ENCODE results near the gene ITGAV. TPM values are rescaled to one million over a fixed set of nuclear protein-coding genes. Genes with fewer than 3 reads are reported as not detected.

ITGAV gene
- total RNA-seq, 1 donor from 2014 or later = 285 TPM

DNA sequence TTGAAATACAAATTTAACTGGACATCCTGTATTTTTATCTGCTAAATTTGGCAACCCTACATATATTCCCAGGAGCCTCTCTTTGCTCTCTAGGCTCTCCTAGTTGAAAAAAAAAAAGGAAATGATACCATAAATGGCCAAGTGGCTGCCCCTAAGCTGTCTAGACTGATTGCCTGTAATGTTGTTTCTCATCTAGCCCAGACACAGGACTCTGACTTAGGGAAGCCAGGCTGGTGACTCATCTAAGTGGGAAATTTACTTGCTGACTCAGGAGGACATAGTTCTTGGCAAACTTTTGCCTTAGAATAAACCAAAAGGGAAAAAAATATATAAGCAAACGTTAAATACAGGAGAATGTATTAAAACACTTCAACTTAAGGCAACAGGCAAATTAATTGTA, 14.6 kb upstream of the ITGAV start:
- peak; percentile 98 for DNase-seq (ENCODE audit: low spot score)

DNA sequence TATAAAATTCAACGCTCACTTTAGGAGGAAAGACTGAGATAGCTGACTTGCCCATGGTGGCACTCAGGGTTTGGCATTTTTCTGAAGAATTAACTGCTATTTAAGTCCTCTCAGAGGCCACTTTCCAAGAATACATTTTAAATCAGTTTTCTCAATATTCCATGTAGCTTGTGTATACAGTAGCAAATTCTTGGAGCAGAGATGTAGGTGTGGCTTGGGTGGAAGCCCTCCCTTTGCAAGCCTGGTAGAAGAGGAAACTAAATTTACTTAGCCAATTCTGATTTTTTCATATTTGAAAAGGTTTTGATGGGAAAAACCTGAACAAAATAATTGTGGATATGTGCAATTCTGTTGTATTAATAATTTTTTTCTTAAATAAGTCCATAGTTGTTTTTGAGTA, 14.0 kb upstream of the ITGAV start:
- no peak for DNase-seq (ENCODE audit: low spot score)

- peak; percentile 37 for DNase-seq (ENCODE audit: low spot score)
Observed at GRCh38 chr2:186576614-186577013, 13.2 kb upstream of the ITGAV start.

DNA sequence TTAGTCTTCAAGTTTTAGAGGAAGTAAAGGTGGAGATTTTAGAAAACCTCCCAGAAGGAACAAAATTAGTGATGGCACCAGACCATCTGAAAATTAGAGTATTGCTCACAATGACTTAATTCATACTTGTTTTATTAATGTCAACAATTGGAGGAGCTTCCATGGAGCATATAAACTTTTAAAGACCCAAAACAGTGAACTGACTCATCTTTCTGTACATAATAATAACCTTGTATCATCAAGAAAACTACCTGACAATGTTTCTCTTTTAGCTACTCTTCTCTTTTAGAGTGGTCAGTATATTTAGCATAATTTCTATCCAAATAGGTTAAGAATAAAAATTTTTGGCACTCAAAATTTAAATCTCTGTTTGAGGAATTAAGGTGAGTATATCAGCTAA, 7.2 kb upstream of the ITGAV start:
- no peak for DNase-seq (ENCODE audit: low spot score)

- no peak for DNase-seq (ENCODE audit: low spot score)
Observed at GRCh38 chr2:186584053-186584452, 5.8 kb upstream of the ITGAV start.

DNA sequence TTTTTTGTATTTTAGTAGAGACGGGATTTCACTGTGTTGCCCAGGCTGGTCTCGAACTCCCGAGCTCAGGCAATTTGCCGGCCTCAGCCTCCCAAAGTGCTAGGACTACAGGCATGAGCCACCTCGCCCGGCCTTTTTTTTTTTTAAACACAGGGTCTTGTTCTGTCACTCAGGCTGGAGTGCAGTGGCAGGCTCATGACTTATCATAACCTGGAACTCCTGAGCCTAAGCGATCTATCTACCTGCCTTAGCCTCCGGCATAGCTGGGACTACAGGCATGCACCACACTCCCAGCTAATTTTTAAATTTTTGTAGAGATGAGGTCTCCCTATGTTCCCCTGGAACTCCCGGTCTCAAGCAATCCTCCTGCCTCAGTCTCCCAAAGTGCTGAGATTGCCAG, 1.4 kb upstream of the ITGAV start:
- no peak for DNase-seq (ENCODE audit: low spot score)

GRCh38 chr2:186588940-186589611, 780 bp upstream of the ITGAV start:
- DNase-seq (ENCODE audit: low spot score) = no peak

- DNase-seq (ENCODE audit: low spot score) = peak; percentile 52
Observed at GRCh38 chr2:186590350-186590758, 498 bp downstream of the ITGAV start.

- peak; percentile 81 for DNase-seq (ENCODE audit: low spot score)
Observed at GRCh38 chr2:186590759-186591505, 1.1 kb downstream of the ITGAV start.

DNA sequence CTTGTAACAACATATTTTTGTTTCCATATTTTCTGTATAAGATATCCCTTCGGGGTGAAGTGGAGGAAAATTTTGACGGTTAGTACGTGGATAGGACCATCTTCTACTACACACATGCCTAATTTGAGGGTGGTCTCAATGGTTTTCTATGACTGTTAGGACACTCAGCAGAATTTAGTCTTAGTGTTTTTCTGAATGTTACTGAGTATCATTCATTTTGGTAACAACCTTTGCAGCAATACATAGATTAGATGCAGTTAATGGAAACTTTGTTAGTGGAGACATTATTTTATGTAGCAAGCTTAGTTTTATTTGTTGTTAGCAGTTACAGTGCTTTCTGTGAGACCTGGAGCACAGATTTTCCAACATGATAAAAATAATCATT, 1.6 kb downstream of the ITGAV start:
- no peak for DNase-seq (ENCODE audit: low spot score)

DNA sequence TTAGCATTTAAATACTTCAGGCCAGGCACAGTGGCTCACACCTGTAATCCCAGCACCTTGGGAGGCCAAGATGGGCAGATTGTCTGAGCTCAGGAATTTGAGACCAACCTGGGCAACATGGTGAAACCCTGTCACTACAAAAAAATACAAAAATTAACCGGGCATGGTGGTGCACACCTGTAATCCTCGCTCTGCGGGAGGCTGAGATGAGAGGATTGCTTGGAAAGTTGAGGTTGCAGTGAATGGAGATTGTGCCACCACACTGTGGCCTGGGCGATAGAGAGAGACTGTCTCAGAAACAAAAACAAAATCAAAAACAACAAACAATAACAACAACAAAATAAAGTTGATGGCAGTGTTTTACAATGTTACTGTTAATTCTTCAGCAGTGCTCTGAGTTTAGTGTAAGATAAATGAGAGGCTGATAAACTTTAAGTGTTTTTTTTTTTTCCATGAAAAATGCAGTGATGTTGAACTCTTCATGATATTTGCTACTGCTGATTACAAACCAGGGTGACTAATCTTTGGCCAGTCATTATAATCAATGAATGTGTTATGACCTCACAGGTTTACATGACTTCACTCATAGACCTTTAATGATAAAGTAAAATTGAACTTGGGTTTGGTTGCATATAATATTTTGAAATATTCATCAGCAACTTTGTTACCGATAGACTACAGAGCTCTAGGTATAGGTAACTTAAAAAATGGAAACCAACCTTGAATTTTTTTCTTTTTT, 2.5 kb downstream of the ITGAV start:
- no peak for DNase-seq (ENCODE audit: low spot score)

- no peak for DNase-seq (ENCODE audit: low spot score)
Observed at GRCh38 chr2:186593523-186593922, 3.7 kb downstream of the ITGAV start.

- DNase-seq (ENCODE audit: low spot score) = no peak
Observed at GRCh38 chr2:186594001-186594722, 4.3 kb downstream of the ITGAV start.

DNA sequence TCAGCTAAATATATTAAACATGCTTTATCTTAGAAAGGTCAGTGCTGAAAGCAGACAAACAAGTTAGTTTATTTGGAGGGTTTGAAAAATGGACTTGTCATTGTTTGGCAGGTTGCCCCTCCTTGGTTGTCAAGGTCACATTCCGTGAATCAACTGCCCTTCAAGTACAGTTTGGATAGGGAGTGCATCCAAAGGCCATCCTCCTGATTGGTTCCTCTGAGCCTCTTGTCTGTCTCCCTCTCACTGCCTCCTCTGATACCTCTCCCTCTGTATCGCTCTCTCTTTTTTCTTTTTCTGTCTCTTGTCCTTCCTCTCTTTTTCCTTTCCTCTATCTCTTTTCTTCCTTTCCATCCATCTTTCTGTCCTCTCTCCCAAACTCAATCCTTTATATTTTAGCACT, 5.4 kb downstream of the ITGAV start:
- no peak for DNase-seq (ENCODE audit: low spot score)

DNA sequence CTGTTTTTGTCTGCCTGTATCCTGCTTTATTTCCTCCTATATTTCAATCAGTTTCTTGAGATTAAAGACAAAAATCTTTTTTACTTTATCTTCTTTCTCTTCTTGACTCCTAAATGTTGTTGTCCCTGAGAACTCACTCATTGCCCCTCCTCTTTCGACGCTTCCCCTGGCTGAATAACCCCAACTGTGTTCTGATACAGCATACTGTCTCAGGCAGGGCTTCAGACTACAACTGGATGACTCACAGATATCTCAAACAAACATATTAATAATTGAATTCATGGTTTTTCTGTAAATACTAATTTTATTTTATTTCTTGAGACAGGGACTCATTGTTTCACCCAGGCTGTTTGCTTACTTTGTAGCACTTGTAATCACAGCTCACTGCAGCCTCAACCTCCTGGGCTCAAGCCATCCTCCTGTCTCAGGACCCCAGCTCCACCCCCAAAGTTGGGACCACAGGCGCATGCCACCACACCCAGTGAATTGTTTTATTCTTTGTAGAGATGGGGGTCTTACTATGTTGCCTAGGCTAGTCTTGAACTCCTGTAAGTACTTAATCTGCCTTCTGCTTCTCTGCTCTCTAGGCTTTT, 9.4 kb downstream of the ITGAV start:
- DNase-seq (ENCODE audit: low spot score) = no peak

GRCh38 chr2:186603286-186603685, 13.4 kb downstream of the ITGAV start:
- no peak for DNase-seq (ENCODE audit: low spot score)

DNA sequence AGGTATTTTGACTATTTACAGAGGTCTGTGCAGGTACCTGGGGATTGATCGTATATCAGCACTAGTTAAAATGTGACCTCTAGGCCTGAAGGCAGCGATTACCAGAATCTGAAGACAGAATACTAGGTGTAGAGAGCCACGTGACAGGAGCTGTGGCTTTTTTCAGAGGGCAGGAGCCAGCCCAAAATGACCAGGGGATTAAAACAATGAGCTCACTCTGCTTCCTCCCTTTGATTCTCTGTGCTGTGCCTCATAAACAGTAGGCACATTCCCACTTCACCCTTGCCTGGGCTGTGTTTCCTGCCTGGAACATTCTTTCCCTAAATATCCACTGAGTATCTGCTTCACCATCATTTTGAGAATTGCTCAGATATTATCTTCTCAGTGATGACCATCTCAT, 15.2 kb downstream of the ITGAV start:
- no peak for DNase-seq (ENCODE audit: low spot score)

DNA sequence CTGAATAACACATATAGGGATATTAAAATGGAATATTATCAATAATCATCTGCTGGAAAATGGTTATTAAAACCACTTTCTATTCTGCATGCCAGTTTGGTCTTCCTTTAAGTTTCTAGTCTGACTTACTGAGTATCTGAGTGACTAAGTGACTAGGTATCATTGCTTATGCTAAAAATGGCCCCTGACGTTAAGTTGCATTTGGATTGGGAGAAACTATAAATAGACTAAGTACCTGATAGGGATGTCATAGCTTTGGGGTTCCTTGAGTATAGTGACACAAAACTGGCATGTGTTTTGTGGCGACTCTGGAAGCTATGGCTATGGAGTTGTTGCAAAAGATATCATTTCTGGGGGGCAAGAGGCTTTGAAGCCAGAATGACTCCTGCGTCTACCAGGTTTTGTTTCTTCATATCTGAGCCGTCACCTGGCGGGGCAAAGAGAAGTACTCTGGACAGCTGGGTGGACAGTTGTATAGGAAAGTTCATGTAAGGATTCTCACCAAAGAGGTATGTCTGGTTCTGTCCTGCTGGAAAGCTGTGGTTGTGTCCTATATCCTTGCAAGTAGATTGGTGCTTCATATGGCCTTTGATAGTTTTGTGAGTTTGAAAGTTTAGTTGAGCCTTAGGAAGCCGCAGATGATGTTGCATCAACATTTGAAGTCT, 17.9 kb downstream of the ITGAV start:
- no peak for DNase-seq (ENCODE audit: low spot score)

DNA sequence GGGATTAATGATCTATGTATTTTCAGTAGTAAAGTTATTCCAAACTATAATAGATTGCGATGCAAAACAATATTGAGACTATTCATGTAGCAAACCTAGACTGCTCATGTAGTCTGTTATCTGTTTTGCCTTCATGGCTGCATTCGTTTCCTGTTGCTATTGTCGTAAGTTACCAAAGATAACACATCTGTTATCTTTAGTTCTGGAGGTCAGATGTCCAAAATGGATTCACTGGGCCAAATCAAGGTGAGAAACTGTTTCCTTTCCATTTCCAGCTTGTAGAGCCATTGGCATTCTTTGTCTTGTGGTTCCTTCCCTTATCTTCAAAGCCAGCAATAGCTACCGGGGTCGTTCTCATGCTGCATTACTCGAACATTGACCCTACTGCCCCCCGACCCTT, 20.9 kb downstream of the ITGAV start:
- no peak for DNase-seq (ENCODE audit: low spot score)

- no peak for DNase-seq (ENCODE audit: low spot score)
Observed at GRCh38 chr2:186611526-186611925, 21.7 kb downstream of the ITGAV start.

- no peak for DNase-seq (ENCODE audit: low spot score)
Observed at GRCh38 chr2:186612026-186612425, 22.2 kb downstream of the ITGAV start.
